Activated CD4-positive, alpha-beta T cell treated with anti-CD3 and anti-CD28 coated beads, Interleukin-2, amount 50 U/mL, for 4 hours (primary cell): ENCODE data around the gene ADGRA3.
"Not testable (repeated sequence)": the region's sequence is repeated elsewhere in the genome, so short reads cannot be mapped to it uniquely, and the experiment has no call there.

Experiments used
- DNase-seq, 2 experiments: peaks; one replicate each; pipeline ENCODE4 v3.0.0-alpha.2; 2020

ADGRA3 gene

GRCh38 chr4:22478426-22478825 is 37.4 kb downstream of the ADGRA3 start:
- DNase-seq, result no peak

GRCh38 chr4:22477813-22478182 is 38.1 kb downstream of the ADGRA3 start:
- no peak for DNase-seq

- no peak for DNase-seq
Measured at GRCh38 chr4:22477136-22477812, 38.6 kb downstream of the ADGRA3 start.

- no peak for DNase-seq
Measured at GRCh38 chr4:22476011-22476410, 39.9 kb downstream of the ADGRA3 start.

GRCh38 chr4:22475311-22475646 is 40.6 kb downstream of the ADGRA3 start:
- DNase-seq, result not testable (repeated sequence)

- DNase-seq, result no peak
Measured at GRCh38 chr4:22474636-22475310, 41.1 kb downstream of the ADGRA3 start.

- no peak for DNase-seq
Measured at GRCh38 chr4:22473268-22473667, 42.6 kb downstream of the ADGRA3 start.

- no peak for DNase-seq
Measured at GRCh38 chr4:22471999-22472461, 43.8 kb downstream of the ADGRA3 start.

GRCh38 chr4:22471419-22471818 is 44.4 kb downstream of the ADGRA3 start:
- DNase-seq, result no peak

- no peak for DNase-seq
Measured at GRCh38 chr4:22466581-22466980, 49.3 kb downstream of the ADGRA3 start.

- DNase-seq, result no peak
Measured at GRCh38 chr4:22465996-22466395, 49.9 kb downstream of the ADGRA3 start.

GRCh38 chr4:22465349-22465748 is 50.5 kb downstream of the ADGRA3 start:
- DNase-seq, result no peak

- DNase-seq, result peak in 1 of 2 experiments; percentile 2
Measured at GRCh38 chr4:22463179-22463578, 52.7 kb downstream of the ADGRA3 start.

GRCh38 chr4:22462688-22463087 is 53.2 kb downstream of the ADGRA3 start:
- no peak for DNase-seq

GRCh38 chr4:22460266-22460665 is 55.6 kb downstream of the ADGRA3 start:
- DNase-seq, result no peak

GRCh38 chr4:22458098-22458497 is 57.8 kb downstream of the ADGRA3 start:
- DNase-seq, result no peak

- no peak for DNase-seq
Measured at GRCh38 chr4:22457348-22457747, 58.5 kb downstream of the ADGRA3 start.

GRCh38 chr4:22456291-22456690 is 59.6 kb downstream of the ADGRA3 start:
- DNase-seq, result no peak

GRCh38 chr4:22454955-22455354 is 60.9 kb downstream of the ADGRA3 start:
- DNase-seq, result no peak

- no peak for DNase-seq
Measured at GRCh38 chr4:22454216-22454838, 61.5 kb downstream of the ADGRA3 start.

GRCh38 chr4:22444813-22445212 is 71.1 kb downstream of the ADGRA3 start:
- DNase-seq, result no peak

- DNase-seq, result no peak
Measured at GRCh38 chr4:22442956-22443355, 72.9 kb downstream of the ADGRA3 start.

GRCh38 chr4:22440999-22441398 is 74.9 kb downstream of the ADGRA3 start:
- DNase-seq, result no peak

- no peak for DNase-seq
Measured at GRCh38 chr4:22439947-22440346, 75.9 kb downstream of the ADGRA3 start.
